ENCODE measurements around the gene CDK5RAP2.

- TF ChIP-seq CTCF (IDR thresholded peaks at IDR 0.05; ENCODE audit: low read depth, low read length) (peak; percentile 63), POLR2A (IDR thresholded peaks at IDR 0.05; ENCODE audit: extremely low read depth, insufficient read length) (no peak), MAX (IDR thresholded peaks at IDR 0.05; ENCODE audit: low read depth, low read length) (no peak)
Measured at GRCh38 chr9:120438836-120439546, 141.0 kb downstream of the CDK5RAP2 start.

Data from NB4 (cell line).